ENCODE results near the gene RGL2. TPM values are rescaled to one million over a fixed set of nuclear protein-coding genes. Genes with fewer than 3 reads are reported as not detected.
A peak's percentile ranks its signal among the peaks of the same experiment; 100 is the strongest.

The RGL2 gene
- total RNA-seq, 1 donor from 2014 or later = 42.3 TPM

GRCh38 chr6:33273924-33274902, 24.5 kb downstream of the RGL2 start:
- no peak for DNase-seq (ENCODE audit: low read depth)
- no peak for TF ChIP-seq CTCF (IDR thresholded peaks at IDR 0.05; ENCODE audit: insufficient read depth, low read length, poor library complexity, severe bottlenecking)
- Histone ChIP-seq H3K4me3 (ENCODE audit: low read depth, low read length) (peak overlapping the region; percentile 6), H3K36me3 (ENCODE audit: control insufficient read depth, insufficient read depth, low read length) (peaks cover 3% of the 10 kb centered on the region), H3K27me3 (ENCODE audit: control insufficient read depth, insufficient read depth, low read length) (no peaks in the 10 kb centered on the region)

- Histone ChIP-seq H3K4me3 (ENCODE audit: low read depth, low read length) (peak overlapping the region; percentile 69), H3K36me3 (ENCODE audit: control insufficient read depth, insufficient read depth, low read length) (peaks cover 3% of the 10 kb centered on the region), H3K27me3 (ENCODE audit: control insufficient read depth, insufficient read depth, low read length) (no peaks in the 10 kb centered on the region)
- no peak for TF ChIP-seq CTCF (IDR thresholded peaks at IDR 0.05; ENCODE audit: insufficient read depth, low read length, poor library complexity, severe bottlenecking)
- no peak for DNase-seq (ENCODE audit: low read depth)
Observed at GRCh38 chr6:33273129-33273923, 25.4 kb downstream of the RGL2 start.

GRCh38 chr6:33272275-33273128, 26.2 kb downstream of the RGL2 start:
- H3K4me3 ChIP-seq (ENCODE audit: low read depth, low read length) = peak overlapping the region; percentile 69
- no peaks in the 10 kb centered on the region for H3K27me3 ChIP-seq (ENCODE audit: control insufficient read depth, insufficient read depth, low read length)
- H3K36me3 ChIP-seq (ENCODE audit: control insufficient read depth, insufficient read depth, low read length) = peaks cover 3% of the 10 kb centered on the region
- no peak for TF ChIP-seq CTCF (IDR thresholded peaks at IDR 0.05; ENCODE audit: insufficient read depth, low read length, poor library complexity, severe bottlenecking)
- DNase-seq (ENCODE audit: low read depth) = no peak

- Histone ChIP-seq H3K36me3 (ENCODE audit: control insufficient read depth, insufficient read depth, low read length) (peaks cover 3% of the 10 kb centered on the region), H3K27me3 (ENCODE audit: control insufficient read depth, insufficient read depth, low read length) (no peaks in the 10 kb centered on the region), H3K4me3 (ENCODE audit: low read depth, low read length) (peak within 1 kb of the TSS; percentile 69)
- peak; percentile 96 for DNase-seq (ENCODE audit: low read depth)
- TF ChIP-seq CTCF (IDR thresholded peaks at IDR 0.05; ENCODE audit: insufficient read depth, low read length, poor library complexity, severe bottlenecking) = no peak
Observed at GRCh38 chr6:33271468-33272274, 27.1 kb downstream of the RGL2 start, which contains the start of the genes RPS18 and VPS52. TSS of gene RPS18 (plus strand) at chr6:33272075. CDS start at chr6:33272120, 45 bp downstream. TSS of gene VPS52 (minus strand) at chr6:33271876. CDS start at chr6:33271675, 201 bp downstream.

- Histone ChIP-seq H3K4me3 (ENCODE audit: low read depth, low read length) (peak overlapping the region; percentile 64), H3K27me3 (ENCODE audit: control insufficient read depth, insufficient read depth, low read length) (no peaks in the 10 kb centered on the region), H3K36me3 (ENCODE audit: control insufficient read depth, insufficient read depth, low read length) (peaks cover 3% of the 10 kb centered on the region)
- TF ChIP-seq CTCF (IDR thresholded peaks at IDR 0.05; ENCODE audit: insufficient read depth, low read length, poor library complexity, severe bottlenecking) = no peak
- DNase-seq (ENCODE audit: low read depth) = no peak
Observed at GRCh38 chr6:33271117-33271467, 27.6 kb downstream of the RGL2 start.
